ENCODE results near the gene UBL7. TPM values are rescaled to one million over a fixed set of nuclear protein-coding genes. Genes with fewer than 3 reads are reported as not detected.

Gene UBL7
- total RNA-seq, 4 donors from 2014 or later: 4.0 to 157 (median 42.3) TPM

DNA sequence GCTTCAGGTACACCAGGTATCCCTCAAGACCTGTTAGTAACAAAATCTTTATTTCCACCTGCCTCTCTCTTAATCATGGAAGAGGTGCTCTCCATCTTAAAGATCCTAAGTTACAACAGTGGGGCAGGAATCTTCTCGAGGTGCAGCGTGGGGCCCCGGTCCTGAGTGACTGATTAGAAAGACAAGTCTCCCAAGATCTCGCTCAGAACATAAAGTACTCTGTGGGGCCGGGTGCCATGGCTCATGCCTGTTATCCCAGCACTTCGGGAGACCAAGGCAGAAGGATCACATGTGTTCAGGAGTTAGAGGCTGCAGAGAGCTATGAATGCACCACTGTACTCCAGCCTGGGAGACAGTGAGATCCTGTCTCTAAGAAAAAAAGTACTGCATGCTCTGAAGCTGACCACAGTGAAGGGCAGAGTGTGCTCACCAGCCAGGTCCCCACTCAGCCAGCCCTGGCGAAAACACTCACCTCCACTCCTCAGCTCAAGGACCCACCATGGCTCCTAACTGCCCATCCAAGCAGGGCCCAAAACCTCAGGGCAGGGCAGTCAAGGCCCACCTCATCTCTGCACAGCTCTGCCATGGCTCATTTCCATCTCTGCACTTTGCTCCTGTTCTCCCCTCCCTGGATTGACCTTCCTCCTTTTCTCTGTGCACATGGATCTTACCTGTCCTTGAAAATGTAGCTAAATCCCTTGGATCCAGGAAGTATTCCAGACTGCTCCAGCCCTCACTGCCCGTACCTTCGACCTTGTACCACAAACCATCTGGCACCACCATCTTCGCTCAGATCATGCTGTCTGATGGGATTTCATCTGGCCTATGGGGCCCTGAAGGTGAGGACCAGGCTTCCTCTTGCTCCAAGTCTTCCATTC lies 34.3 kb downstream of the UBL7 start:
- intact Hi-C loops (cut with DNase I; ENCODE audit: low total_unique reads): no loop called here
- WGBS, 2 donors (ENCODE audit: low coverage in 1 of 2): 60 to 81% methylated on average over 1 to 10 of the region's 10 CpGs
- no peak overlapping the region for H3K4me3 ChIP-seq

DNA sequence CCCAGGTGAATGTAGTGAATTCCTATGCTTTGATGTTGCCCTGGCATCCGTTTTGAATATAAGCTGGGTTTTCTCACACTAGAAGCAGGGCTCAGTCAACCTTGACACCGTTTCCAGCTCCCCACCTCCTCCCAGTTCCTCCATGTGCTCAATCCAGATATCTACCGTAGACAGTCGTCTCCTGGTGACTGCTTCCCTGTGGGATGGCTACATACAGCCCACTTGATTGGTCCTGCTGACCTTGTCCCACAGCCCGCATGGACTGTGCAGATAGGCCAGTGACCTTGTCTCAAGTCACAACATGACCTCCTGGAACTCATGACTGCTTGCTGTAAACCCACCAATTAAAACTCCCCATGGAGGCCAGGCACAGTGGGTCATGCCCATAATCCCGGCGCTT lies 35.3 kb downstream of the UBL7 start:
- Histone ChIP-seq H3K4me3 (no peak overlapping the region), H3K27ac (no peak overlapping the region), H3K27me3 (peaks cover 5% of the 10 kb centered on the region), H3K9me3 (no peaks in the 10 kb centered on the region), H3K4me1 (no peaks in the 10 kb centered on the region), H3K36me3 (no peaks in the 10 kb centered on the region)
- DNase-seq: no peak
- TF ChIP-seq POLR2AphosphoS5 (IDR thresholded peaks at IDR 0.05) (no peak), POLR2A (IDR thresholded peaks at IDR 0.05) (no peak), EP300 (IDR thresholded peaks at IDR 0.05; ENCODE audit: low read depth) (no peak), CTCF (IDR thresholded peaks at IDR 0.05) (no peak)
- 56 to 73% methylated on average over 3 to 7 of the region's 7 CpGs for WGBS, 2 donors (ENCODE audit: low coverage in 1 of 2)
- intact Hi-C loops (cut with DNase I; ENCODE audit: low total_unique reads) (no loop called here), in situ Hi-C loops (cut with MboI; ENCODE audit: low pct_ligation_motif_present in 1 of 4, low pct_unique_long_range_greater_than_20kb in 1 of 4, low sequenced_read_pairs in 3 of 4) (no loop called here)

More for the DNA sequence above, 34.3 kb downstream of the UBL7 start:
- DNase-seq: no peak
- in situ Hi-C loops (cut with MboI; ENCODE audit: low pct_ligation_motif_present in 1 of 4, low pct_unique_long_range_greater_than_20kb in 1 of 4, low sequenced_read_pairs in 3 of 4): no loop called here
- H3K27ac ChIP-seq: no peak overlapping the region
- TF ChIP-seq CTCF (IDR thresholded peaks at IDR 0.05) (no peak), POLR2A (IDR thresholded peaks at IDR 0.05) (no peak)
- H3K36me3 ChIP-seq: no peaks in the 10 kb centered on the region
- no peaks in the 10 kb centered on the region for H3K9me3 ChIP-seq
- H3K4me1 ChIP-seq: no peaks in the 10 kb centered on the region
- peaks cover 15% of the 10 kb centered on the region for H3K27me3 ChIP-seq

DNA sequence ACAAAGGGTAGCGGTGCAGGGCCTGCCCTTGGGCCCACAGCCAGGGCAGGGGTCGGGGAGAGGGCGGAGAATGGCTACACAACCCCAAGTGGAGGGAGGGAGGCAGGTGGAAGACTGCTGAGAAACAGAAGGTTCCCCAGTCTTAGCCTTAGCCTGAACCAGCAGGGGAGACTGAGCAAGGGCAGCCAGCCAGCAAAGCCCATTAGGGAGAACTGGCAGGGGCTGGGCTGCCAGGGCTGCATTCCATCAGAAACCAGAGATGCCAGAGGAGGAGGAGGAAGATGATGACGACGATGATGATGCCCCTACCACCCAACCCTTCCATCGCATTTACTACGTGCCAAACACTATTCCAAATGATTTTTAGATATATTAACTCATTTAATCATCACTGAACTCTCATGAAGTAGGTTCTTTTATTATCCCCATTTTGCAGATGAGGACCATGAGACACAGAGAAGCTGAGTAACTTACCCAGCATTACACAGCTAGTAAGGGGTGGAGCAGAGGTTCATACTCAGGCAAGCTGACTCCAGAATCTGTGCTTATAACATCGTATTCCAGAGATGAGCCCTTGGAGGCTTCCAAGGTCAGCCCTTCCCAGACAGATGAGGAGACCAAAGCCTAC lies 35.9 kb downstream of the UBL7 start:
- no peaks in the 10 kb centered on the region for H3K27me3 ChIP-seq
- DNase-seq: no peak
- H3K4me3 ChIP-seq: no peak overlapping the region
- H3K4me1 ChIP-seq: no peaks in the 10 kb centered on the region
- intact Hi-C loops (cut with DNase I; ENCODE audit: low total_unique reads): no loop called here
- no peaks in the 10 kb centered on the region for H3K9me3 ChIP-seq
- WGBS, 2 donors (ENCODE audit: low coverage in 1 of 2): 64 to 84% methylated on average over 5 to 8 of the region's 8 CpGs
- in situ Hi-C loops (cut with MboI; ENCODE audit: low pct_ligation_motif_present in 1 of 4, low pct_unique_long_range_greater_than_20kb in 1 of 4, low sequenced_read_pairs in 3 of 4): no loop called here
- H3K27ac ChIP-seq: no peak overlapping the region
- no peaks in the 10 kb centered on the region for H3K36me3 ChIP-seq
- TF ChIP-seq POLR2A (IDR thresholded peaks at IDR 0.05) (no peak), POLR2AphosphoS5 (IDR thresholded peaks at IDR 0.05) (no peak), CTCF (IDR thresholded peaks at IDR 0.05) (no peak), EP300 (IDR thresholded peaks at IDR 0.05; ENCODE audit: low read depth) (no peak)

- intact Hi-C loops (cut with DNase I; ENCODE audit: low total_unique reads): no loop called here
- Histone ChIP-seq H3K27ac (no peak overlapping the region), H3K4me3 (no peak overlapping the region), H3K9me3 (no peaks in the 10 kb centered on the region), H3K27me3 (no peaks in the 10 kb centered on the region), H3K36me3 (no peaks in the 10 kb centered on the region), H3K4me1 (no peaks in the 10 kb centered on the region)
- TF ChIP-seq CTCF (IDR thresholded peaks at IDR 0.05): no peak
- TF ChIP-seq POLR2AphosphoS5 (IDR thresholded peaks at IDR 0.05): no peak
- TF ChIP-seq POLR2A (IDR thresholded peaks at IDR 0.05): no peak
- TF ChIP-seq EP300 (IDR thresholded peaks at IDR 0.05; ENCODE audit: low read depth): no peak
- 77 to 80% methylated on average over 3 to 10 of the region's 10 CpGs for WGBS, 2 donors (ENCODE audit: low coverage in 1 of 2)
- no peak for DNase-seq
- in situ Hi-C loops (cut with MboI; ENCODE audit: low pct_ligation_motif_present in 1 of 4, low pct_unique_long_range_greater_than_20kb in 1 of 4, low sequenced_read_pairs in 3 of 4): no loop called here
Measured at GRCh38 chr15:74423431-74424257, 37.3 kb downstream of the UBL7 start.
